ENCODE results near the gene EDDM13.
"Not testable (repeated sequence)": the region's sequence is repeated elsewhere in the genome, so short reads cannot be mapped to it uniquely, and the experiment has no call there.

EDDM13 gene

GRCh38 chr19:56248736-56249338, 23.7 kb upstream of the EDDM13 start:
- H3K4ac ChIP-seq (ENCODE audit: low read depth, low read length); H4K8ac ChIP-seq (ENCODE audit: low read depth, low read length); H3K56ac ChIP-seq (ENCODE audit: low read length); H2BK120ac ChIP-seq (ENCODE audit: low read depth, low read length); H2BK15ac ChIP-seq (replicated peaks; ENCODE audit: low read depth); H3K27ac ChIP-seq (ENCODE audit: low read depth, low read length); H3K4me1 ChIP-seq (ENCODE audit: control insufficient read depth, low read depth, low read length); H3K4me2 ChIP-seq (ENCODE audit: low read length); H3K27me3 ChIP-seq (ENCODE audit: insufficient read depth, low read length, poor library complexity); H2AK5ac ChIP-seq (ENCODE audit: low read length); H3K4me3 ChIP-seq (ENCODE audit: low read length); DNase-seq; H3K9ac ChIP-seq (ENCODE audit: low read length); H3K79me2 ChIP-seq (ENCODE audit: control insufficient read depth, insufficient read depth, low read length); H3K18ac ChIP-seq (ENCODE audit: low read length); H3K36me3 ChIP-seq (ENCODE audit: control insufficient read depth, insufficient read depth, low read length); H3K23ac ChIP-seq (ENCODE audit: low read length); H3K79me1 ChIP-seq (ENCODE audit: low read length); H2BK5ac ChIP-seq (ENCODE audit: low read length); H4K5ac ChIP-seq (ENCODE audit: low read length): not testable (repeated sequence)
- no CpG with 5 or more reads among the region's 8 CpGs for WGBS (ENCODE audit: extremely low coverage, insufficient coverage, low lambda C conversion rate)

- no peak overlapping the region for H2AK5ac ChIP-seq (ENCODE audit: low read length)
- H2BK120ac ChIP-seq (ENCODE audit: low read depth, low read length): no peak overlapping the region
- peak overlapping the region; percentile 43 for H3K18ac ChIP-seq (ENCODE audit: low read length)
- H3K4me2 ChIP-seq (ENCODE audit: low read length): no peak overlapping the region
- H4K5ac ChIP-seq (ENCODE audit: low read length): no peak overlapping the region
- H3K36me3 ChIP-seq (ENCODE audit: control insufficient read depth, insufficient read depth, low read length): no peaks in the 10 kb centered on the region
- no peak overlapping the region for H3K27ac ChIP-seq (ENCODE audit: low read depth, low read length)
- no peak overlapping the region for H3K9ac ChIP-seq (ENCODE audit: low read length)
- peak overlapping the region; percentile 88 for H4K8ac ChIP-seq (ENCODE audit: low read depth, low read length)
- H3K27me3 ChIP-seq (ENCODE audit: insufficient read depth, low read length, poor library complexity): no peaks in the 10 kb centered on the region
- peak overlapping the region; percentile 70 for H3K56ac ChIP-seq (ENCODE audit: low read length)
- no peaks in the 10 kb centered on the region for H3K79me2 ChIP-seq (ENCODE audit: control insufficient read depth, insufficient read depth, low read length)
- no peak overlapping the region for H2BK15ac ChIP-seq (replicated peaks; ENCODE audit: low read depth)
- no peaks in the 10 kb centered on the region for H3K79me1 ChIP-seq (ENCODE audit: low read length)
- H3K4me3 ChIP-seq (ENCODE audit: low read length): no peak overlapping the region
- peak overlapping the region; percentile 58 for H3K4ac ChIP-seq (ENCODE audit: low read depth, low read length)
- no CpG with 5 or more reads among the region's 10 CpGs for WGBS (ENCODE audit: extremely low coverage, insufficient coverage, low lambda C conversion rate)
- no peak overlapping the region for H3K23ac ChIP-seq (ENCODE audit: low read length)
- DNase-seq: peak; percentile 93
- H2BK5ac ChIP-seq (ENCODE audit: low read length): no peak overlapping the region
- no peaks in the 10 kb centered on the region for H3K4me1 ChIP-seq (ENCODE audit: control insufficient read depth, low read depth, low read length)
Observed at GRCh38 chr19:56252699-56253422, 19.7 kb upstream of the EDDM13 start.

- Histone ChIP-seq H3K18ac (ENCODE audit: low read length) (no peak overlapping the region), H4K8ac (ENCODE audit: low read depth, low read length) (no peak overlapping the region), H3K9ac (ENCODE audit: low read length) (no peak overlapping the region), H3K56ac (ENCODE audit: low read length) (no peak overlapping the region), H3K27ac (ENCODE audit: low read depth, low read length) (no peak overlapping the region), H3K79me1 (ENCODE audit: low read length) (no peaks in the 10 kb centered on the region), H3K4me2 (ENCODE audit: low read length) (no peak overlapping the region), H2AK5ac (ENCODE audit: low read length) (no peak overlapping the region), H2BK120ac (ENCODE audit: low read depth, low read length) (no peak overlapping the region), H2BK5ac (ENCODE audit: low read length) (no peak overlapping the region), H3K4ac (ENCODE audit: low read depth, low read length) (no peak overlapping the region), H3K4me1 (ENCODE audit: control insufficient read depth, low read depth, low read length) (no peaks in the 10 kb centered on the region), H3K36me3 (ENCODE audit: control insufficient read depth, insufficient read depth, low read length) (no peaks in the 10 kb centered on the region), H3K27me3 (ENCODE audit: insufficient read depth, low read length, poor library complexity) (no peaks in the 10 kb centered on the region), H3K4me3 (ENCODE audit: low read length) (no peak overlapping the region), H3K79me2 (ENCODE audit: control insufficient read depth, insufficient read depth, low read length) (no peaks in the 10 kb centered on the region), H4K5ac (ENCODE audit: low read length) (no peak overlapping the region), H3K23ac (ENCODE audit: low read length) (no peak overlapping the region), H2BK15ac (replicated peaks; ENCODE audit: low read depth) (no peak overlapping the region)
- WGBS (ENCODE audit: extremely low coverage, insufficient coverage, low lambda C conversion rate): no CpG with 5 or more reads among the region's 5 CpGs
- peak; percentile 23 for DNase-seq
Observed at GRCh38 chr19:56253737-56254136, 18.8 kb upstream of the EDDM13 start.

- no peak overlapping the region for H3K9ac ChIP-seq (ENCODE audit: low read length)
- no peak overlapping the region for H3K4me3 ChIP-seq (ENCODE audit: low read length)
- no peak overlapping the region for H3K23ac ChIP-seq (ENCODE audit: low read length)
- no peak overlapping the region for H2AK5ac ChIP-seq (ENCODE audit: low read length)
- H4K8ac ChIP-seq (ENCODE audit: low read depth, low read length): no peak overlapping the region
- H3K4me1 ChIP-seq (ENCODE audit: control insufficient read depth, low read depth, low read length): no peaks in the 10 kb centered on the region
- H3K4ac ChIP-seq (ENCODE audit: low read depth, low read length): no peak overlapping the region
- H3K18ac ChIP-seq (ENCODE audit: low read length): no peak overlapping the region
- H2BK5ac ChIP-seq (ENCODE audit: low read length): no peak overlapping the region
- no peaks in the 10 kb centered on the region for H3K79me1 ChIP-seq (ENCODE audit: low read length)
- H4K5ac ChIP-seq (ENCODE audit: low read length): no peak overlapping the region
- H3K56ac ChIP-seq (ENCODE audit: low read length): no peak overlapping the region
- H3K79me2 ChIP-seq (ENCODE audit: control insufficient read depth, insufficient read depth, low read length): no peaks in the 10 kb centered on the region
- no CpG with 5 or more reads among the region's 12 CpGs for WGBS (ENCODE audit: extremely low coverage, insufficient coverage, low lambda C conversion rate)
- no peaks in the 10 kb centered on the region for H3K27me3 ChIP-seq (ENCODE audit: insufficient read depth, low read length, poor library complexity)
- no peak overlapping the region for H2BK120ac ChIP-seq (ENCODE audit: low read depth, low read length)
- no peaks in the 10 kb centered on the region for H3K36me3 ChIP-seq (ENCODE audit: control insufficient read depth, insufficient read depth, low read length)
- no peak for DNase-seq
- no peak overlapping the region for H2BK15ac ChIP-seq (replicated peaks; ENCODE audit: low read depth)
- H3K27ac ChIP-seq (ENCODE audit: low read depth, low read length): no peak overlapping the region
- no peak overlapping the region for H3K4me2 ChIP-seq (ENCODE audit: low read length)
Observed at GRCh38 chr19:56258272-56258671, 14.3 kb upstream of the EDDM13 start.

- Histone ChIP-seq H2AK5ac (ENCODE audit: low read length) (no peak overlapping the region), H3K56ac (ENCODE audit: low read length) (no peak overlapping the region), H2BK5ac (ENCODE audit: low read length) (no peak overlapping the region), H2BK120ac (ENCODE audit: low read depth, low read length) (no peak overlapping the region), H3K27ac (ENCODE audit: low read depth, low read length) (no peak overlapping the region), H3K23ac (ENCODE audit: low read length) (no peak overlapping the region), H2BK15ac (replicated peaks; ENCODE audit: low read depth) (no peak overlapping the region), H3K27me3 (ENCODE audit: insufficient read depth, low read length, poor library complexity) (no peaks in the 10 kb centered on the region), H3K4me3 (ENCODE audit: low read length) (no peak overlapping the region), H3K4me1 (ENCODE audit: control insufficient read depth, low read depth, low read length) (no peaks in the 10 kb centered on the region), H3K4me2 (ENCODE audit: low read length) (no peak overlapping the region), H3K79me2 (ENCODE audit: control insufficient read depth, insufficient read depth, low read length) (no peaks in the 10 kb centered on the region), H4K8ac (ENCODE audit: low read depth, low read length) (no peak overlapping the region), H3K18ac (ENCODE audit: low read length) (no peak overlapping the region), H3K9ac (ENCODE audit: low read length) (no peak overlapping the region), H4K5ac (ENCODE audit: low read length) (no peak overlapping the region), H3K79me1 (ENCODE audit: low read length) (no peaks in the 10 kb centered on the region), H3K4ac (ENCODE audit: low read depth, low read length) (no peak overlapping the region), H3K36me3 (ENCODE audit: control insufficient read depth, insufficient read depth, low read length) (no peaks in the 10 kb centered on the region)
- peak; percentile 26 for DNase-seq
Observed at GRCh38 chr19:56261145-56261544, 11.4 kb upstream of the EDDM13 start.

GRCh38 chr19:56261932-56262331, 10.6 kb upstream of the EDDM13 start:
- H2AK5ac ChIP-seq (ENCODE audit: low read length); H3K36me3 ChIP-seq (ENCODE audit: control insufficient read depth, insufficient read depth, low read length); H2BK5ac ChIP-seq (ENCODE audit: low read length); H3K4ac ChIP-seq (ENCODE audit: low read depth, low read length); H3K4me2 ChIP-seq (ENCODE audit: low read length); H4K8ac ChIP-seq (ENCODE audit: low read depth, low read length); H3K27ac ChIP-seq (ENCODE audit: low read depth, low read length); H2BK15ac ChIP-seq (replicated peaks; ENCODE audit: low read depth); H3K27me3 ChIP-seq (ENCODE audit: insufficient read depth, low read length, poor library complexity); H3K79me2 ChIP-seq (ENCODE audit: control insufficient read depth, insufficient read depth, low read length); H3K18ac ChIP-seq (ENCODE audit: low read length); H4K5ac ChIP-seq (ENCODE audit: low read length); H3K4me1 ChIP-seq (ENCODE audit: control insufficient read depth, low read depth, low read length); DNase-seq; H3K79me1 ChIP-seq (ENCODE audit: low read length); H3K4me3 ChIP-seq (ENCODE audit: low read length); H3K9ac ChIP-seq (ENCODE audit: low read length); H3K23ac ChIP-seq (ENCODE audit: low read length); H2BK120ac ChIP-seq (ENCODE audit: low read depth, low read length); H3K56ac ChIP-seq (ENCODE audit: low read length): not testable (repeated sequence)
- WGBS (ENCODE audit: extremely low coverage, insufficient coverage, low lambda C conversion rate): no CpG with 5 or more reads among the region's 6 CpGs
